Embryonic facial prominence (tissue), 1 donor: ENCODE measurements around the gene TMEM132D.

Experiments used
- DNase-seq: peaks from one replicate; pipeline ENCODE4 v3.0.0-alpha.2; 2016; ENCODE audit errors: extremely low spot score

TMEM132D gene

GRCh38 chr12:129826273-129826672, 77.6 kb downstream of the TMEM132D start:
- DNase-seq = no peak

GRCh38 chr12:129825316-129825715, 78.5 kb downstream of the TMEM132D start:
- DNase-seq = no peak

- no peak for DNase-seq
Observed at GRCh38 chr12:129821964-129822363, 81.9 kb downstream of the TMEM132D start.

- DNase-seq = no peak
Observed at GRCh38 chr12:129819391-129819790, 84.4 kb downstream of the TMEM132D start.

- DNase-seq = no peak
Observed at GRCh38 chr12:129815846-129816245, 88.0 kb downstream of the TMEM132D start.

GRCh38 chr12:129811963-129812362, 91.9 kb downstream of the TMEM132D start:
- DNase-seq = no peak

- DNase-seq = no peak
Observed at GRCh38 chr12:129807136-129807535, 96.7 kb downstream of the TMEM132D start.

- no peak for DNase-seq
Observed at GRCh38 chr12:129791396-129791795, 112.4 kb downstream of the TMEM132D start.

GRCh38 chr12:129790930-129791329, 112.9 kb downstream of the TMEM132D start:
- no peak for DNase-seq

GRCh38 chr12:129790331-129790730, 113.5 kb downstream of the TMEM132D start:
- DNase-seq = no peak

- no peak for DNase-seq
Observed at GRCh38 chr12:129789921-129790320, 113.9 kb downstream of the TMEM132D start.

GRCh38 chr12:129788506-129789084, 115.2 kb downstream of the TMEM132D start:
- DNase-seq = no peak

- no peak for DNase-seq
Observed at GRCh38 chr12:129779989-129780388, 123.8 kb downstream of the TMEM132D start.

- no peak for DNase-seq
Observed at GRCh38 chr12:129779033-129779432, 124.8 kb downstream of the TMEM132D start.

- DNase-seq = no peak
Observed at GRCh38 chr12:129776977-129777667, 126.7 kb downstream of the TMEM132D start.

GRCh38 chr12:129772501-129773493, 131.0 kb downstream of the TMEM132D start:
- no peak for DNase-seq

GRCh38 chr12:129771238-129771637, 132.6 kb downstream of the TMEM132D start:
- DNase-seq = no peak

- no peak for DNase-seq
Observed at GRCh38 chr12:129765719-129766118, 138.1 kb downstream of the TMEM132D start.

- no peak for DNase-seq
Observed at GRCh38 chr12:129762436-129762835, 141.4 kb downstream of the TMEM132D start.

GRCh38 chr12:129753586-129753985, 150.2 kb downstream of the TMEM132D start:
- no peak for DNase-seq

- no peak for DNase-seq
Observed at GRCh38 chr12:129750421-129750820, 153.4 kb downstream of the TMEM132D start.

- DNase-seq = no peak
Observed at GRCh38 chr12:129746318-129746717, 157.5 kb downstream of the TMEM132D start.
